D721Med (cell line): ENCODE measurements around the gene TXLNB.

Experiments used
- DNase-seq: peaks from one replicate; pipeline ENCODE4 v3.0.0; 2011; ENCODE audit warnings: low spot score; ENCODE audit not compliant: insufficient read length
- FAIRE-seq: peaks from 2 replicates; lab custom pipeline; 2011; peaks lifted over from hg19 to GRCh38; lab: Jason Lieb, UNC
- CTCF ChIP-seq: IDR thresholded peaks from 2 replicates; pipeline ENCODE4 v1.5.1; 2012; ENCODE audit warnings: mild to moderate bottlenecking, control low read depth; ENCODE audit not compliant: insufficient read depth; ENCODE audit errors: missing control alignments

The TXLNB gene

GRCh38 chr6:139194740-139195139, 97.1 kb downstream of the TXLNB start:
- DNase-seq (no peak), FAIRE-seq (no peak)
- no peak for TF ChIP-seq CTCF
